HEK293T (cell line): ENCODE measurements around the gene ETV6.

Experiments
- BHLHE40 ChIP-seq: fragments of 450-650 bp; IDR thresholded peaks from 2 replicates; pipeline ENCODE4 v1.6.1; 2016; ENCODE audit warnings: mild to moderate bottlenecking, moderate library complexity, borderline replicate concordance
- FOXM1 ChIP-seq: fragments of 450-650 bp; IDR thresholded peaks from 2 replicates; pipeline ENCODE4 v1.6.1; 2017; ENCODE audit warnings: mild to moderate bottlenecking, borderline replicate concordance
- HDGF ChIP-seq: fragments of 450-650 bp; IDR thresholded peaks from 2 replicates; pipeline ENCODE4 v1.6.1; 2017; ENCODE audit warnings: antibody characterized with exemption, borderline replicate concordance
- NFRKB ChIP-seq: fragments of 450-650 bp; IDR thresholded peaks from 2 replicates; pipeline ENCODE4 v1.6.1; 2016; ENCODE audit warnings: mild to moderate bottlenecking, moderate library complexity
- PKNOX1 ChIP-seq: fragments of 450-650 bp; IDR thresholded peaks from 2 replicates; pipeline ENCODE4 v1.6.1; 2016
- SUZ12 ChIP-seq: fragments of 450-650 bp; IDR thresholded peaks from 2 replicates; pipeline ENCODE4 v1.6.1; 2016; ENCODE audit warnings: mild to moderate bottlenecking
- TARDBP ChIP-seq: fragments of 450-650 bp; IDR thresholded peaks from 2 replicates; pipeline ENCODE4 v1.6.1; 2016

GRCh38 chr12:11822081-11822834 is 172.8 kb downstream of the ETV6 start:
- TF ChIP-seq NFRKB: no peak
- TF ChIP-seq BHLHE40: no peak
- TF ChIP-seq SUZ12: no peak
- TF ChIP-seq FOXM1: no peak
- TF ChIP-seq HDGF: no peak
- no peak for TF ChIP-seq PKNOX1
- TF ChIP-seq TARDBP: no peak
